PC-3 (cell line): Measurements from ENCODE around the gene PCDHGB6. TPM values are rescaled to one million over a fixed set of nuclear protein-coding genes. Genes with fewer than 3 reads are reported as not detected.

Source experiments
- ATAC-seq: fragments of 200-7000 bp; cut with Tn5 transposase; 2 replicates; pipeline ENCODE4 v1.9.1; 2020; ENCODE audit warnings: mild to moderate bottlenecking, moderate library complexity
- BruUV-seq: library from RNA; stranded (reverse); fragments of 400-500 nt; replicated peaks from 2 replicates; lab custom pipeline; 2021; lab: Mats Ljungman, UMichigan
- CTCF ChIA-PET: fragments of 300-600 bp; sonication (Branson Sonifier 250); formaldehyde crosslinking; loops from one replicate; lab custom pipeline; 2022; ENCODE audit warnings: antibody characterized with exemption; lab: Charles Lee
- POLR2A ChIA-PET: fragments of 300-600 bp; sonication (Branson Sonifier 250); formaldehyde crosslinking; loops from one replicate; lab custom pipeline; 2022; ENCODE audit warnings: antibody characterized with exemption; ENCODE audit not compliant: unreplicated experiment; lab: Charles Lee
- DNase-seq: peaks from one replicate; pipeline ENCODE4 v3.0.0-alpha.2; 2015
- H2AFZ ChIP-seq: fragments of 300-600 bp; sonication (generic); 2 replicates; pipeline ENCODE4 v1.6.0; 2016; ENCODE audit warnings: antibody characterized with exemption, low read length
- H3F3A ChIP-seq: fragments of 300-600 bp; sonication (generic); one replicate; pipeline ENCODE4 v1.6.0; 2017; ENCODE audit warnings: antibody characterized with exemption, low read length, control low read depth, mild to moderate bottlenecking; ENCODE audit not compliant: unreplicated experiment
- H3K27ac ChIP-seq: fragments of 300-600 bp; sonication (generic); 2 replicates; pipeline ENCODE4 v1.5.1; 2016; ENCODE audit warnings: mild to moderate bottlenecking, low read length
- H3K27me3 ChIP-seq: fragments of 300-600 bp; sonication (generic); 2 replicates; pipeline ENCODE4 v1.6.1; 2016; ENCODE audit warnings: low read length, mixed read lengths
- H3K36me3 ChIP-seq: fragments of 300-600 bp; sonication (generic); 2 replicates; pipeline ENCODE4 v1.6.1; 2016; ENCODE audit warnings: low read depth, mixed run types, low read length, mixed read lengths
- H3K4me1 ChIP-seq: fragments of 300-600 bp; sonication (generic); 2 replicates; pipeline ENCODE4 v1.5.1; 2016; ENCODE audit warnings: low read length; ENCODE audit not compliant: insufficient read depth
- H3K4me2 ChIP-seq: fragments of 300-600 bp; sonication (generic); 2 replicates; pipeline ENCODE4 v1.6.0; 2016; ENCODE audit warnings: low read length
- H3K4me3 ChIP-seq: fragments of 300-600 bp; sonication (generic); 2 replicates; pipeline ENCODE4 v1.5.1; 2016; ENCODE audit warnings: mild to moderate bottlenecking, low read length, mixed read lengths
- H3K79me2 ChIP-seq: fragments of 300-600 bp; sonication (generic); 2 replicates; pipeline ENCODE4 v1.6.1; 2017; ENCODE audit warnings: low read length, mixed read lengths
- H3K9ac ChIP-seq: fragments of 300-600 bp; sonication (generic); 2 replicates; pipeline ENCODE4 v1.6.0; 2016; ENCODE audit warnings: mild to moderate bottlenecking, low read length
- H3K9me2 ChIP-seq: fragments of 300-600 bp; sonication (generic); replicated peaks from 2 replicates; pipeline ENCODE4 v1.6.1; 2016; ENCODE audit warnings: mixed run types, low read length, mixed read lengths
- H3K9me3 ChIP-seq: fragments of 300-600 bp; sonication (generic); 2 replicates; pipeline ENCODE4 v1.6.1; 2016; ENCODE audit warnings: low read length, mixed read lengths
- H4K20me1 ChIP-seq: fragments of 300-600 bp; sonication (generic); 2 replicates; pipeline ENCODE4 v1.6.1; 2016; ENCODE audit warnings: low read length, mixed read lengths
- EZH2 ChIP-seq: fragments of 300-600 bp; sonication (generic); IDR thresholded peaks from one replicate; pipeline ENCODE4 v1.6.1; 2017; ENCODE audit warnings: antibody characterized with exemption, mild to moderate bottlenecking, low read length; ENCODE audit not compliant: unreplicated experiment
- EZH2phosphoT487 ChIP-seq: fragments of 300-600 bp; sonication (generic); IDR thresholded peaks from 2 replicates; pipeline ENCODE4 v1.6.1; 2018; ENCODE audit warnings: mild to moderate bottlenecking, antibody characterized with exemption, low read length, borderline replicate concordance
- intact Hi-C: fragments of 100-400 bp; cut with micrococcal nuclease; formaldehyde crosslinking; loops from 2 replicates; pipeline ENCODE4 v1.9.0; 2023
- total RNA-seq: library from RNA; depleted of rRNA; stranded (reverse); fragments of >200 nt; gene quantifications from 2 replicates; pipeline ENCODE4 v1.2.3, GENCODE V29; 2014
- TF ChIP-seq, protein P1 (sequence below): fragments of 300-600 bp; sonication (generic); conservative IDR thresholded peaks from 2 replicates; pipeline ENCODE4 v1.5.1; 2017; ENCODE audit warnings: antibody characterized with exemption, low read depth, mild to moderate bottlenecking, low read length

The PCDHGB6 gene
- total RNA-seq, 1 experiment from 2014 or later, result 1.1 TPM

- Histone ChIP-seq H3K79me2 (no peaks in the 10 kb centered on the region), H3F3A (no peaks in the 10 kb centered on the region), H3K4me1 (0 out of 2 replicates have a peak, but pooled peaks cover 3% of the 10 kb centered on the region), H3K27ac (no peak overlapping the region), H3K4me3 (no peak overlapping the region), H4K20me1 (no peaks in the 10 kb centered on the region), H3K9me2 (no peaks in the 10 kb centered on the region), H2AFZ (no peak overlapping the region), H3K9me3 (no peaks in the 10 kb centered on the region; the same call in 1 of the 2 replicates), H3K36me3 (no peaks in the 10 kb centered on the region; the same call in 1 of the 2 replicates), H3K4me2 (no peak overlapping the region), H3K27me3 (no peaks in the 10 kb centered on the region), H3K9ac (no peak overlapping the region)
- no TSS peak for BruUV-seq
- ChIA-PET CTCF (no interaction called here), POLR2A (no interaction called here)
- intact Hi-C loops, result loop anchor here (5.0 kb wide), 1 partner anchor 270 kb away; the partner anchor contains the start of gene PCDHB2
- TF ChIP-seq EZH2phosphoT487, result no peak
- no peak for DNase-seq
- no peak for ATAC-seq
These were observed 45.1 kb upstream of the PCDHGB6 start for GRCh38 chr5:141362719-141363118.

DNA sequence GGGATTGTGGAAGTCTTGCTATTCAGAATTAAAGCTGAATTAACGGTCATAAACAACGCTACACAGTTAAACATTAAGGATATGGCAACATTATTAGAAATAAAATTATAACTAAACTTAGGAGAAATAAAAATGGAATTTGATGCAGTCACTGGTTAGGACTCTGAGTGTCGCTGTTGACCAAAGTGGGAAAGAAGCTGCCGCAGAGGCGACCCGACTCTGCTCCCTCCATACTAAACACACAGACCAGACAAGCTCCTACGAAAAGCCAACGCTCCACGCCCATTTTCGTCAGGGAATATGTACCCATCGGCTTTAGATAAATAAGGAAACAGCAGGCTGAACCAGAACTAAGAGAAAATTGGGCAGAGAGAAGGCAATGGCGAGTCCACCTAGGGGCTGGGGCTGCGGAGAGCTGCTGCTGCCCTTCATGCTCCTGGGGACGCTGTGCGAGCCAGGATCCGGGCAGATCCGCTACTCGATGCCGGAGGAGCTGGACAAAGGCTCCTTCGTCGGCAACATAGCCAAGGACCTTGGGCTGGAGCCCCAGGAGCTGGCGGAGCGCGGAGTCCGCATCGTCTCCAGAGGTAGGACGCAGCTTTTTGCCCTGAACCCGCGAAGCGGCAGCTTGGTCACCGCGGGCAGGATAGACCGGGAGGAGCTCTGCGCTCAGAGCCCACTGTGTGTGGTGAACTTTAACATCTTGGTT lies 43.7 kb upstream of the PCDHGB6 start, which contains the start of gene PCDHGA5:
PCDHGA5 (plus strand) TSS at position 211 of the 709 bp plus-strand sequence; CDS start at position 380, 169 bp downstream.
- Histone ChIP-seq H3K9me3 (no peaks in the 10 kb centered on the region; the same call in 1 of the 2 replicates), H3K27me3 (no peaks in the 10 kb centered on the region), H4K20me1 (no peaks in the 10 kb centered on the region), H3K36me3 (no peaks in the 10 kb centered on the region; the same call in 1 of the 2 replicates), H3K4me1 (0 out of 2 replicates have a peak, but pooled peaks cover 3% of the 10 kb centered on the region), H3K4me3 (peak within 1 kb of the TSS; percentile 64), H3K9me2 (no peaks in the 10 kb centered on the region), H3K9ac (peak within 1 kb of the TSS; percentile 17; the same call in 1 of the 2 replicates), H3F3A (no peaks in the 10 kb centered on the region), H3K4me2 (peak within 1 kb of the TSS; percentile 66), H2AFZ (peak within 1 kb of the TSS; percentile 75), H3K27ac (no peak within 1 kb of the TSS), H3K79me2 (no peaks in the 10 kb centered on the region)
- CTCF ChIA-PET, result interaction anchor here (0.6 to 1.4 kb wide), 9 partner anchors 33 to 203 kb away, joined by 3 to 10 read pairs (median 5); partner anchors contain the start of gene PCDHB9
- TSS peak; percentile 39 for BruUV-seq
- DNase-seq (peak; percentile 45), ATAC-seq (peak; percentile 83)
- no peak for TF ChIP-seq EZH2phosphoT487
- TF ChIP-seq, protein P1, sequence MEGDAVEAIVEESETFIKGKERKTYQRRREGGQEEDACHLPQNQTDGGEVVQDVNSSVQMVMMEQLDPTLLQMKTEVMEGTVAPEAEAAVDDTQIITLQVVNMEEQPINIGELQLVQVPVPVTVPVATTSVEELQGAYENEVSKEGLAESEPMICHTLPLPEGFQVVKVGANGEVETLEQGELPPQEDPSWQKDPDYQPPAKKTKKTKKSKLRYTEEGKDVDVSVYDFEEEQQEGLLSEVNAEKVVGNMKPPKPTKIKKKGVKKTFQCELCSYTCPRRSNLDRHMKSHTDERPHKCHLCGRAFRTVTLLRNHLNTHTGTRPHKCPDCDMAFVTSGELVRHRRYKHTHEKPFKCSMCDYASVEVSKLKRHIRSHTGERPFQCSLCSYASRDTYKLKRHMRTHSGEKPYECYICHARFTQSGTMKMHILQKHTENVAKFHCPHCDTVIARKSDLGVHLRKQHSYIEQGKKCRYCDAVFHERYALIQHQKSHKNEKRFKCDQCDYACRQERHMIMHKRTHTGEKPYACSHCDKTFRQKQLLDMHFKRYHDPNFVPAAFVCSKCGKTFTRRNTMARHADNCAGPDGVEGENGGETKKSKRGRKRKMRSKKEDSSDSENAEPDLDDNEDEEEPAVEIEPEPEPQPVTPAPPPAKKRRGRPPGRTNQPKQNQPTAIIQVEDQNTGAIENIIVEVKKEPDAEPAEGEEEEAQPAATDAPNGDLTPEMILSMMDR, result peak; percentile 53
- intact Hi-C loops, result loop anchor here (1.0 to 5.0 kb wide), 3 partner anchors 33 to 272 kb away; partner anchors contain the start of genes PCDHB2 and PCDHGB5
- POLR2A ChIA-PET, result no interaction called here

GRCh38 chr5:141366016-141366896 lies 41.6 kb upstream of the PCDHGB6 start:
- H4K20me1 ChIP-seq, result no peaks in the 10 kb centered on the region
- H3K4me2 ChIP-seq, result no peak overlapping the region
- no peak overlapping the region for H3K4me3 ChIP-seq
- ChIA-PET POLR2A (no interaction called here), CTCF (no interaction called here)
- no peak overlapping the region for H2AFZ ChIP-seq
- intact Hi-C loops, result no loop called here
- H3K9me2 ChIP-seq, result no peaks in the 10 kb centered on the region
- no peak overlapping the region for H3K9ac ChIP-seq
- BruUV-seq, result no TSS peak
- H3K4me1 ChIP-seq, result 0 out of 2 replicates have a peak, but pooled peaks cover 3% of the 10 kb centered on the region
- no peaks in the 10 kb centered on the region for H3K79me2 ChIP-seq
- H3K27ac ChIP-seq, result no peak overlapping the region
- ATAC-seq, result no peak
- no peak for DNase-seq
- TF ChIP-seq, protein P1, result no peak
- TF ChIP-seq EZH2 (no peak), EZH2phosphoT487 (no peak)
- H3K9me3 ChIP-seq, result no peaks in the 10 kb centered on the region; the same call in 1 of the 2 replicates
- H3K36me3 ChIP-seq, result no peaks in the 10 kb centered on the region; the same call in 1 of the 2 replicates
- H3F3A ChIP-seq, result no peaks in the 10 kb centered on the region
- H3K27me3 ChIP-seq, result no peaks in the 10 kb centered on the region
